T-cell (primary cell): Measurements from ENCODE around the gene WSB2. TPM values are rescaled to one million over a fixed set of nuclear protein-coding genes. Genes with fewer than 3 reads are reported as not detected.

Experiments used
- ATAC-seq, 4 experiments: fragments of 200-7000 bp in 3 of 4; fragments of 150-1000 bp in 1 of 4; cut with Tn5 transposase; replicated peaks in 1 of 4; 1 replicate in 3 of 4; 2 replicates in 1 of 4; pipeline ENCODE4 v1.10.0; 2021; ENCODE audit warnings: moderate library complexity in 3 of 4, mild to moderate bottlenecking in 2 of 4, moderate number of reproducible peaks in 1 of 4
- CTCF ChIA-PET, 2 donors: fragments of 300-600 bp; sonication (Branson Sonifier 250); formaldehyde crosslinking; loops; one replicate each; lab custom pipeline; 2022; ENCODE audit warnings: antibody characterized with exemption in 2 of 2; lab: Charles Lee
- POLR2A ChIA-PET, 2 donors: fragments of 300-600 bp; sonication (Branson Sonifier 250); formaldehyde crosslinking; loops; one replicate each; lab custom pipeline; 2022; ENCODE audit warnings: antibody characterized with exemption in 2 of 2; lab: Charles Lee
- DNase-seq, 35 experiments: peaks; one replicate each; pipeline versions ENCODE4 v3.0.0 to v3.0.0-alpha.2; 2013 to 2023
- H3K27ac ChIP-seq: one replicate; pipeline ENCODE4 v1.5.1; 2013; ENCODE audit warnings: low read length
- H3K27me3 ChIP-seq, 2 experiments: replicated peaks in 1 of 2; 1 replicate in 1 of 2; 2 replicates in 1 of 2; pipeline versions ENCODE4 v1.6.1 to v1.7.0; 2013; ENCODE audit warnings: low read length in 1 of 2, mixed read lengths in 1 of 2; ENCODE audit not compliant: control insufficient read depth in 2 of 2, insufficient read depth in 2 of 2; ENCODE audit errors: extremely low read depth in 1 of 2
- H3K36me3 ChIP-seq, 2 donors: 1 replicate in 1 of 2; 2 replicates in 1 of 2; pipeline versions ENCODE4 v1.6.1 to v1.7.0; 2013; ENCODE audit warnings: low read length in 1 of 2; ENCODE audit not compliant: control insufficient read depth in 2 of 2, insufficient read depth in 1 of 2; ENCODE audit errors: extremely low read depth in 1 of 2
- H3K4me1 ChIP-seq, 2 experiments: 1 replicate in 1 of 2; 2 replicates in 1 of 2; pipeline versions ENCODE4 v1.6.1 to v1.7.0; 2013; ENCODE audit warnings: low read length in 2 of 2, mixed read lengths in 1 of 2; ENCODE audit not compliant: insufficient read depth in 2 of 2, control insufficient read depth in 1 of 2; ENCODE audit errors: extremely low read depth in 1 of 2
- H3K4me3 ChIP-seq, 2 donors: 1 replicate in 1 of 2; 2 replicates in 1 of 2; pipeline versions ENCODE4 v1.5.1 to v1.7.0; 2013; ENCODE audit warnings: mild to moderate bottlenecking in 2 of 2, low read length in 1 of 2, moderate library complexity in 1 of 2; ENCODE audit not compliant: control insufficient read depth in 1 of 2; ENCODE audit errors: extremely low read depth in 1 of 2
- H3K9me3 ChIP-seq: 2 replicates; pipeline ENCODE4 v1.7.0; 2013
- H3K27ac Mint-ChIP-seq, 2 donors: one replicate each; pipeline ENCODE4 v1.8.0; 2020 to 2021; ENCODE audit warnings: mild to moderate bottlenecking in 2 of 2, mixed read lengths in 2 of 2
- H3K27me3 Mint-ChIP-seq, 2 donors: one replicate each; pipeline ENCODE4 v1.8.0; 2021 to 2022; ENCODE audit warnings: mixed read lengths in 2 of 2
- H3K36me3 Mint-ChIP-seq: one replicate; pipeline ENCODE4 v1.8.0; 2021; ENCODE audit warnings: mixed read lengths
- H3K4me1 Mint-ChIP-seq, 3 donors: one replicate each; pipeline ENCODE4 v1.8.0; 2020 to 2022; ENCODE audit warnings: mixed read lengths in 3 of 3, mild to moderate bottlenecking in 1 of 3
- H3K4me3 Mint-ChIP-seq, 3 donors: one replicate each; pipeline ENCODE4 v1.8.0; 2020 to 2022; ENCODE audit warnings: mild to moderate bottlenecking in 3 of 3, mixed read lengths in 3 of 3, moderate library complexity in 3 of 3
- H3K9me3 Mint-ChIP-seq, 3 donors: one replicate each; pipeline ENCODE4 v1.8.0; 2020 to 2022; ENCODE audit warnings: mixed read lengths in 3 of 3
- WGBS: methylation state at CpG from one replicate; pipeline ENCODE4 v1.1.5; 2013; ENCODE audit warnings: missing lambda C conversion rate; ENCODE audit not compliant: insufficient coverage; 5-methylcytosine and 5-hydroxymethylcytosine counted together
- total RNA-seq, 35 experiments: library from RNA in 6 of 35; stranded (reverse) in 6 of 35; fragments of 120-200 nt in 1 of 35; gene quantifications; one replicate each; pipeline versions ENCODE4 v1.2.1 to v1.2.4 and lab custom pipeline; 2013 to 2026

The WSB2 gene
- total RNA-seq, 5 donors from 2014 or later (not counting 1 experiment from before 2014, with no cell fraction given), result 19.6 to 33.7 (median 25.8) TPM

GRCh38 chr12:118103201-118103600 lies 42.2 kb upstream of the WSB2 start:
- H3K36me3 ChIP-seq, result no peaks in the 10 kb centered on the region
- H3K27me3 ChIP-seq, result peaks cover 0 to 32% of the 10 kb centered on the region in 2 experiments
- H3K9me3 ChIP-seq, result no peaks in the 10 kb centered on the region
- no peak overlapping the region for H3K27ac ChIP-seq
- Mint-ChIP-seq H3K36me3 (no peaks in the 10 kb centered on the region), H3K9me3 (no peaks in the 10 kb centered on the region), H3K4me3 (peak overlapping the region; percentile 82 to 84 (median 83)), H3K27me3 (peaks cover 7 to 21% of the 10 kb centered on the region in 2 donors), H3K4me1 (peaks cover 8 to 13% (median 8%) of the 10 kb centered on the region in 3 donors), H3K27ac (no peak overlapping the region)
- DNase-seq (peak in 3 of 35 experiments; percentile 2 to 4 (median 3)), ATAC-seq (peak in 3 of 4 experiments; percentile 8 to 39 (median 22))
- WGBS, result 1% methylated on average over 30 of the region's 32 CpGs
- CTCF ChIA-PET, result interaction anchor here in 1 of 2 donors (0.6 kb wide), 2 partner anchors 39 to 124 kb away, joined by 3 read pairs; no protein-coding TSS in a partner anchor
- POLR2A ChIA-PET, result no interaction called here
- peak overlapping the region; percentile 45 to 80 for H3K4me3 ChIP-seq
- peaks cover 0 to 15% of the 10 kb centered on the region in 2 experiments for H3K4me1 ChIP-seq

GRCh38 chr12:118102609-118103008 lies 41.6 kb upstream of the WSB2 start:
- Mint-ChIP-seq H3K4me1 (peaks cover 8 to 13% (median 8%) of the 10 kb centered on the region in 3 donors), H3K27me3 (peaks cover 7 to 21% of the 10 kb centered on the region in 2 donors), H3K9me3 (no peaks in the 10 kb centered on the region), H3K36me3 (no peaks in the 10 kb centered on the region), H3K4me3 (peak overlapping the region; percentile 82 to 84 (median 83)), H3K27ac (peak overlapping the region in 1 of 2 donors; percentile 6)
- no peak for DNase-seq
- no peak overlapping the region for H3K4me3 ChIP-seq
- no peak for ATAC-seq
- no peaks in the 10 kb centered on the region for H3K9me3 ChIP-seq
- peaks cover 0 to 31% of the 10 kb centered on the region in 2 experiments for H3K27me3 ChIP-seq
- no peak overlapping the region for H3K27ac ChIP-seq
- POLR2A ChIA-PET, result no interaction called here
- peaks cover 0 to 15% of the 10 kb centered on the region in 2 experiments for H3K4me1 ChIP-seq
- H3K36me3 ChIP-seq, result no peaks in the 10 kb centered on the region
- 55% methylated on average over 2 of the region's 5 CpGs for WGBS
- CTCF ChIA-PET, result no interaction called here

- no peak for DNase-seq
- peaks cover 7 to 21% of the 10 kb centered on the region in 2 donors for H3K27me3 Mint-ChIP-seq
- H3K36me3 ChIP-seq, result no peaks in the 10 kb centered on the region
- H3K4me1 Mint-ChIP-seq, result peaks cover 8 to 13% (median 8%) of the 10 kb centered on the region in 3 donors
- H3K27ac Mint-ChIP-seq, result no peak overlapping the region
- H3K9me3 ChIP-seq, result no peaks in the 10 kb centered on the region
- peaks cover 0 to 33% of the 10 kb centered on the region in 2 experiments for H3K27me3 ChIP-seq
- H3K27ac ChIP-seq, result no peak overlapping the region
- WGBS, result 89% methylated on average over 5 of the region's 6 CpGs
- H3K4me3 Mint-ChIP-seq, result peak overlapping the region in 2 of 3 donors; percentile 37 to 84
- peaks cover 0 to 15% of the 10 kb centered on the region in 2 experiments for H3K4me1 ChIP-seq
- no peaks in the 10 kb centered on the region for H3K9me3 Mint-ChIP-seq
- H3K36me3 Mint-ChIP-seq, result no peaks in the 10 kb centered on the region
- H3K4me3 ChIP-seq, result no peak overlapping the region
- CTCF ChIA-PET, result no interaction called here
- POLR2A ChIA-PET, result no interaction called here
- ATAC-seq, result no peak
Observed at GRCh38 chr12:118102070-118102469, 41.1 kb upstream of the WSB2 start.

- Histone ChIP-seq H3K4me1 (peaks cover 0 to 15% of the 10 kb centered on the region in 2 experiments), H3K36me3 (no peaks in the 10 kb centered on the region), H3K9me3 (no peaks in the 10 kb centered on the region), H3K27me3 (peaks cover 0 to 36% of the 10 kb centered on the region in 2 experiments), H3K4me3 (no peak overlapping the region), H3K27ac (no peak overlapping the region)
- CTCF ChIA-PET, result interaction anchor here in 1 of 2 donors (0.6 kb wide), 1 partner anchor 45 kb away, joined by 3 read pairs; no protein-coding TSS in a partner anchor
- Mint-ChIP-seq H3K9me3 (no peaks in the 10 kb centered on the region), H3K27ac (no peak overlapping the region), H3K27me3 (peaks cover 7 to 21% of the 10 kb centered on the region in 2 donors), H3K36me3 (no peaks in the 10 kb centered on the region), H3K4me3 (no peak overlapping the region), H3K4me1 (peaks cover 8 to 13% (median 8%) of the 10 kb centered on the region in 3 donors)
- no CpG with 5 or more reads among the region's 3 CpGs for WGBS
- POLR2A ChIA-PET, result no interaction called here
- DNase-seq, result no peak
- ATAC-seq, result no peak
Observed at GRCh38 chr12:118101051-118101450, 40.1 kb upstream of the WSB2 start.

GRCh38 chr12:118098911-118099671 lies 38.1 kb upstream of the WSB2 start:
- H3K27ac ChIP-seq, result no peak overlapping the region
- ChIA-PET POLR2A (no interaction called here), CTCF (no interaction called here)
- DNase-seq (no peak), ATAC-seq (no peak)
- no peak overlapping the region for H3K4me3 Mint-ChIP-seq
- WGBS, result 74% methylated on average over 7 of the region's 12 CpGs
- peaks cover 3 to 10% of the 10 kb centered on the region in 2 donors for H3K27me3 Mint-ChIP-seq
- peaks cover 0 to 9% of the 10 kb centered on the region in 2 experiments for H3K4me1 ChIP-seq
- H3K9me3 ChIP-seq, result no peaks in the 10 kb centered on the region
- no peak overlapping the region for H3K27ac Mint-ChIP-seq
- no peak overlapping the region for H3K4me3 ChIP-seq
- peaks cover 0 to 24% of the 10 kb centered on the region in 2 experiments for H3K27me3 ChIP-seq
- peaks cover 4 to 6% (median 4%) of the 10 kb centered on the region in 3 donors for H3K4me1 Mint-ChIP-seq
- H3K36me3 Mint-ChIP-seq, result no peaks in the 10 kb centered on the region
- no peaks in the 10 kb centered on the region for H3K9me3 Mint-ChIP-seq
- no peaks in the 10 kb centered on the region for H3K36me3 ChIP-seq

- no peaks in the 10 kb centered on the region for H3K36me3 ChIP-seq
- no peak overlapping the region for H3K27ac Mint-ChIP-seq
- peaks cover 0 to 22% of the 10 kb centered on the region in 2 experiments for H3K27me3 ChIP-seq
- POLR2A ChIA-PET, result no interaction called here
- CTCF ChIA-PET, result no interaction called here
- no peaks in the 10 kb centered on the region for H3K36me3 Mint-ChIP-seq
- no CpG with 5 or more reads among the region's 3 CpGs for WGBS
- no peaks in the 10 kb centered on the region for H3K9me3 ChIP-seq
- peaks cover 4 to 6% (median 4%) of the 10 kb centered on the region in 3 donors for H3K4me1 Mint-ChIP-seq
- H3K4me3 Mint-ChIP-seq, result no peak overlapping the region
- no peak for DNase-seq
- no peaks in the 10 kb centered on the region for H3K9me3 Mint-ChIP-seq
- peaks cover 3 to 9% of the 10 kb centered on the region in 2 donors for H3K27me3 Mint-ChIP-seq
- H3K27ac ChIP-seq, result no peak overlapping the region
- no peak overlapping the region for H3K4me3 ChIP-seq
- no peak for ATAC-seq
- H3K4me1 ChIP-seq, result peaks cover 0 to 6% of the 10 kb centered on the region in 2 experiments
Observed at GRCh38 chr12:118098401-118098800, 37.4 kb upstream of the WSB2 start.
